Activated CD4-positive, alpha-beta memory T cell treated with anti-CD3 and anti-CD28 coated beads for 36 hours (primary cell): ENCODE measurements around the gene TM4SF5. TPM values are rescaled to one million over a fixed set of nuclear protein-coding genes. Genes with fewer than 3 reads are reported as not detected.

Experiments
- CTCF ChIA-PET: fragments of 350-600 bp; sonication (Branson Sonifier 250); formaldehyde crosslinking; loops from one replicate; lab custom pipeline; 2021; ENCODE audit warnings: antibody characterized with exemption, inconsistent platforms; lab: Charles Lee
- POLR2A ChIA-PET: fragments of 350-600 bp; sonication (Branson Sonifier 250); formaldehyde crosslinking; loops from one replicate; lab custom pipeline; 2021; ENCODE audit warnings: antibody characterized with exemption; lab: Charles Lee
- DNase-seq: peaks from one replicate; pipeline ENCODE4 v3.0.0-alpha.2; 2020
- H3K27ac Mint-ChIP-seq: one replicate; pipeline ENCODE4 v1.8.0; 2021; ENCODE audit warnings: mixed read lengths
- H3K27me3 Mint-ChIP-seq: one replicate; pipeline ENCODE4 v1.8.0; 2021; ENCODE audit warnings: mixed read lengths
- H3K36me3 Mint-ChIP-seq: one replicate; pipeline ENCODE4 v1.8.0; 2021; ENCODE audit warnings: mixed read lengths
- H3K4me1 Mint-ChIP-seq: one replicate; pipeline ENCODE4 v1.8.0; 2021; ENCODE audit warnings: low read depth, mixed read lengths
- H3K4me3 Mint-ChIP-seq: one replicate; pipeline ENCODE4 v1.8.0; 2021; ENCODE audit warnings: mild to moderate bottlenecking, mixed read lengths
- H3K9me3 Mint-ChIP-seq: one replicate; pipeline ENCODE4 v1.8.0; 2021; ENCODE audit warnings: mixed read lengths
- intact Hi-C: fragments of 100-400 bp; cut with micrococcal nuclease; formaldehyde crosslinking; loops from one replicate; pipeline ENCODE4 v1.15.1; 2023
- total RNA-seq, 2 experiments: library from RNA; stranded (reverse); gene quantifications; one replicate each; pipeline ENCODE4 v1.2.3, GENCODE V29; 2021

The TM4SF5 gene
- total RNA-seq, 2 experiments from 2014 or later = not detected

DNA sequence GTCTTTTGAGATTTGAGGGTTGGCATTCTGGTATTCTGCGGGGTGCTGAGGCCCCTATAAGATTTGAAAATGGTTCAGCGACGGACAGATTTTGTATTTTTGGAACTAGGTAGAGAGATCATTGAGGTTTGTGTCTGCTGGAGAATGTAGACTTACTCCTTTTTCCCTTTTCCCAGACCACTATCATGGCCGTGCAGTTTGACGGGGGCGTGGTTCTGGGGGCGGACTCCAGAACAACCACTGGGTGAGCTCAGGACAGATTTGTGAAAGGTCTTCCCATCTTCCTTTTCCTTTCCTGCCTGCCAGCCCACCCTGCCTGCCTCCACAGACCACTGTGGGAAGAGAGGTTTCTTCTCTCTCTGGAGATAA lies 24.9 kb downstream of the TM4SF5 start:
- peak; percentile 44 for DNase-seq
- peaks cover 12% of the 10 kb centered on the region for H3K36me3 Mint-ChIP-seq
- peak overlapping the region; percentile 92 for H3K27ac Mint-ChIP-seq
- H3K27me3 Mint-ChIP-seq = no peaks in the 10 kb centered on the region
- CTCF ChIA-PET = interaction anchor here (0.9 to 1.1 kb wide), 3 partner anchors 10 to 230 kb away, joined by 4 to 6 read pairs (median 4); partner anchors contain the start of genes ARRB2 and VMO1
- POLR2A ChIA-PET = interaction anchor here (0.9 to 1.7 kb wide), 4 partner anchors 10 to 86 kb away, joined by 3 to 6 read pairs (median 4); partner anchors contain the start of genes ARRB2 and PLD2
- peaks cover 18% of the 10 kb centered on the region for H3K4me1 Mint-ChIP-seq
- no peaks in the 10 kb centered on the region for H3K9me3 Mint-ChIP-seq
- intact Hi-C loops = loop anchor here (1.0 to 2.0 kb wide), 3 partner anchors 11 to 86 kb away; partner anchors contain the start of genes ARRB2, MINK1 and PLD2
- peak overlapping the region; percentile 99 for H3K4me3 Mint-ChIP-seq

DNA sequence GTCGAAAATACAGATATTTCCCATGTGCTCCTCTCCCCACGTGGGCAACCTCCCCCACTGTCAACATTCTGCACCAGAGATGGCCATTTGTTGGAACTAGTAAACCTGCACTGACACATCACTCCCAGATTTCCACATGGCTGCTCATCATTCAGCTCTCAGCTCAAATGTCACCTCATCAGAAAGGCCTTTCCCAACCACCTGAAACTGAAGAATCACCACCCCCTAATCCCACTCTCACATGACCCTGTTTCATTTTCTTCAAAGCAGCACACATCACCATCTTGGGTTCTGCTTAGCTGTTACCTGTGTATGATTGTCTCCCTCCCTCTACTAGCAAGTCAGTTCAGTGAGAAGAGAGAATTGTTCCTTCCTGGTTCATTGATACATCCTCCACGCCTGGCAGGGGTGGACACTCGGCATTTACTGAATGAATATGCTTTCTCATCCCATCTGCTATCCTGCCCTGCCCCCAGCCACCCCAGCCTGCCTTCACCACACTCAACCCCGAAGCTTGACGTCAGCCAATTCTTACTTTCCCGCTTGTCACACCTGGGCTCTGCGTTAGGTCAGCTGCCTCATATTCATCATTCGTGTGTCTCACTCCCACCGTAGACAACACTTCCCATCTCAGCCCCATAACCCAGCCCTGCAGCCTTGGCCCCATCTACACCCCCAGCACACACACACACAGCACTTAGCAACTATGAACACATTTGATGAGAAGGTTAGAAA lies 28.9 kb downstream of the TM4SF5 start:
- H3K36me3 Mint-ChIP-seq = peaks cover 12% of the 10 kb centered on the region
- DNase-seq = no peak
- intact Hi-C loops = no loop called here

DNA sequence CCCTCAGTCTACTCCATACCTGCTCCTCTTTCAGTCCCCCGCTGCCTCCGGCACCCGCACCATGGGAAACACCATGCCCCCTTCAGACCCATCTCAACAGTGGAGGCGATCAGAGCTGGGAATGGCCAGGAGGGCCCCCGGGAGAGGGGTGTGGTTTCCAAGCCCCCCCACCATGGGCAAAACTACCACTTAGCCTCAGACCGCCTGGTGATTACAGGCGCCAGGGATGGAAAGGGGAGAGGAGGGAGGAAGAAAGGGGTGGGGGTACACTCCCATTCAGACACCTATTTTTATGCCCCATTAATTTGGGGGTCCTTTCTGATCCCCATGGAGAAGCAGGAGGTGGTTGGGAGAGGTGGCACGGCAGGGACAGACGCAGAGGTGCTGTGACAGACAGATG lies 30.5 kb downstream of the TM4SF5 start, which contains the start of gene C17orf114:
Gene C17orf114, minus strand, starts transcription at position 101 of the 400 bp plus-strand sequence.
- H3K4me1 Mint-ChIP-seq = peaks cover 17% of the 10 kb centered on the region
- H3K27ac Mint-ChIP-seq = no peak within 1 kb of the TSS
- intact Hi-C loops = no loop called here
- no peaks in the 10 kb centered on the region for H3K27me3 Mint-ChIP-seq
- CTCF ChIA-PET = no interaction called here
- POLR2A ChIA-PET = no interaction called here
- H3K36me3 Mint-ChIP-seq = peaks cover 8% of the 10 kb centered on the region
- no peak for DNase-seq
- H3K9me3 Mint-ChIP-seq = no peaks in the 10 kb centered on the region
- no peak within 1 kb of the TSS for H3K4me3 Mint-ChIP-seq

More for the DNA sequence above, 28.9 kb downstream of the TM4SF5 start:
- Mint-ChIP-seq H3K9me3 (no peaks in the 10 kb centered on the region), H3K4me1 (peaks cover 16% of the 10 kb centered on the region), H3K4me3 (no peak overlapping the region), H3K27ac (peak overlapping the region; percentile 53), H3K27me3 (no peaks in the 10 kb centered on the region)
- ChIA-PET POLR2A (interaction anchor here (1.8 kb wide), 1 partner anchor 10 kb away, joined by 5 read pairs; no protein-coding TSS in a partner anchor), CTCF (interaction anchor here (0.7 to 0.8 kb wide), 2 partner anchors 10 to 14 kb away, joined by 3 to 4 read pairs; no protein-coding TSS in a partner anchor)

DNA sequence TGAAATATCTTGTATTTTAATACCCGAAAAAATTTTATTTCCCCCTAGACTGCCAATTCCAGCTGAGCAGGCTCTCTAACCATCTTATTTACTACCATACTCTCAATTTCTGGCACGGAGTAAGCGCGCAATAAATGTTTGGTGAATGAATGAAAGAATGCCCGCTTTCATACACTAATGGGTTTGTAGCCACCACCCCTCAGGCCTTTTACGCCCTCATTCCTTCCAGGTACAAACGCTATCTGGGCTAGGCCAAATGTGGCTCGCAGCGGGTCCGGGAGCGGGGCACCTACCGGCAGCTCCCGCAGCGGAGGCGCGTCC lies 34.7 kb downstream of the TM4SF5 start:
- Mint-ChIP-seq H3K27me3 (no peaks in the 10 kb centered on the region), H3K27ac (no peak overlapping the region), H3K9me3 (no peaks in the 10 kb centered on the region), H3K4me3 (peak overlapping the region; percentile 73), H3K36me3 (peaks cover 4% of the 10 kb centered on the region), H3K4me1 (peaks cover 14% of the 10 kb centered on the region)
- POLR2A ChIA-PET = interaction anchor here (1.0 to 2.1 kb wide), 4 partner anchors 9 to 20 kb away, joined by 3 to 8 read pairs (median 5); partner anchors contain the start of genes PSMB6 and VMO1
- intact Hi-C loops = no loop called here
- CTCF ChIA-PET = interaction anchor here (1.2 to 2.8 kb wide), 4 partner anchors 16 to 97 kb away, joined by 3 to 28 read pairs (median 4); partner anchors contain the start of genes ARRB2 and CHRNE
- DNase-seq = no peak

DNA sequence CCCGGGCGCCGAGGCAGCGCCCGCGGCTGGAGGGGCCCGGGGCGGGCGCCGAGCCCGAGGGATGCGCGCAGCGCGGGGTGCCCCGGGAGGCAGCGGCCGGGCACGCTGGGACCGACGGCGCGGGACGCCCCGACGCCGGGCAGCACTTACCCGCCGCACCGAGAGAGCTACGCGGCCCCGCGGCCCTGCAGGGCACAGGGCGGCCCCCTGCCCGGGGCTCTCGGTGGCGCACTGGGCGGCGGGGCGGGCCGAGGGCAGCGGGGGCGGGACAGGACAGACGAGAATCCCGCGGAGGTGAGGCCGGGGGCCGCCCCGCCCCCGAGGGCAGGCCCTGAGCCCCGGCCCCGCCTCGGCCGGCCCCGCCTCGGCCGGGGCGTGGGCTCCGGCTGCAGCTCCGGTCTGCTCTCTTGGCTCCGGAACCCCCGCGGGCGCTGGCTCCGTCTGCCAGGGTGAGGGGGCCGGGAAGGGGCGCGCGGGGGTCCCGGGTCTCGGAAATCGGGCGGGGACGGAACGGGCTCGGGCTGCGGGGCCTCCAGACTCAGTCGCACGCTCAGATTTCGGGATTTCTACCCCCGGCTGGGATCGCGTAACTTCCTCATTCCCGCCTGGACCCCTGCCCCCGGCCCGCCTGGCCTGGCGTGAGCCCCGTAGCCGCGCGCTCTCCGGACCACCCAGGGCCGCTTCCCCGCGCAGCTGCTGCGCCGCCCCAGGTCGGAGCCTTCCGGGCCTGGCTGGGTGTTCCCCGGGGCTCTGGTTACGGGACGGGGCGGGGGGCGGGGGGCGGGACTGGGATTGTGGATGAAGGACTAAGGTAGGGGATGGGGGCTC lies 35.3 kb downstream of the TM4SF5 start, which contains the start of gene PLD2:
Gene PLD2, plus strand, starts transcription at position 376 of the 828 bp plus-strand sequence. CDS start 621 bp downstream, outside the sequence.
- ChIA-PET POLR2A (interaction anchor here (0.6 to 2.1 kb wide), 6 partner anchors 9 to 240 kb away, joined by 3 to 8 read pairs (median 4); partner anchors contain the start of genes PSMB6 and VMO1), CTCF (interaction anchor here (1.1 to 2.8 kb wide), 6 partner anchors 17 to 330 kb away, joined by 3 to 28 read pairs (median 4); partner anchors contain the start of genes ARRB2 and CHRNE)
- Mint-ChIP-seq H3K4me3 (peak within 1 kb of the TSS; percentile 74), H3K36me3 (peaks cover 4% of the 10 kb centered on the region), H3K27me3 (no peaks in the 10 kb centered on the region), H3K27ac (no peak within 1 kb of the TSS), H3K9me3 (no peaks in the 10 kb centered on the region), H3K4me1 (peaks cover 14% of the 10 kb centered on the region)
- intact Hi-C loops = loop anchor here (1.0 kb wide), 1 partner anchor 11 kb away; the partner anchor contains the start of gene PSMB6
- DNase-seq = peak; percentile 92

DNA sequence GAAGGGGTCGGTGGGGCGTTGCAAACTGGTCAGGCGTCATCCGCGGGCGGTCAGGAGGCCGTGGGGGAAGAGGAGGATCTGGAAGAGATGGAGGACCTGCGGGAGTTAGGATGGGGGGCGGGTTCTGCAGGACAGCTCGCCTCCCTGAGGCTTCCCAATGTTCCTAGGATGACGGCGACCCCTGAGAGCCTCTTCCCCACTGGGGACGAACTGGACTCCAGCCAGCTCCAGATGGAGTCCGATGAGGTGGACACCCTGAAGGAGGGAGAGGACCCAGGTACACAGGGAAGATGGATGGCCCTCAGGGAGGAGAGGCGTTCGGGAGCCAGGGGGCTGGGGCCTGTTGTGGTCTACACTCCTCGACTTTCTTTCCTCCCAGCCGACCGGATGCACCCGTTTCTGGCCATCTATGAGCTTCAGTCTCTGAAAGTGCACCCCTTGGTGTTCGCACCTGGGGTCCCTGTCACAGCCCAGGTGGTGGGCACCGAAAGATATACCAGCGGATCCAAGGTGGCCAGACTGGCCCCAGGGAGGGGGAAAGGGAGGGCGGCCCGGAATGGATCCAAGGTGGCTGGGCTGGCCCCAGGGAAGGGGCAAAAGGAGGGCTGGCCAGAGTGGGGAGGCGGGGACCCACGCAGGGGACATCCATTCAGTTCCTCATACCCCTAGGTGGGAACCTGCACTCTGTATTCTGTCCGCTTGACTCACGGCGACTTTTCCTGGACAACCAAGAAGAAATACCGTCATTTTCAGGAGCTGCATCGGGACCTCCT lies 36.1 kb downstream of the TM4SF5 start:
- Mint-ChIP-seq H3K4me3 (peak overlapping the region; percentile 74), H3K9me3 (no peaks in the 10 kb centered on the region), H3K27me3 (no peaks in the 10 kb centered on the region), H3K4me1 (peaks cover 14% of the 10 kb centered on the region), H3K36me3 (peaks cover 4% of the 10 kb centered on the region), H3K27ac (no peak overlapping the region)
- intact Hi-C loops = loop anchor here (1.0 kb wide), 1 partner anchor 11 kb away; the partner anchor contains the start of gene PSMB6
- ChIA-PET POLR2A (interaction anchor here (1.4 to 2.1 kb wide), 3 partner anchors 10 to 18 kb away, joined by 4 to 8 read pairs (median 6); partner anchors contain the start of gene PSMB6), CTCF (interaction anchor here (1.1 to 2.8 kb wide), 6 partner anchors 18 to 331 kb away, joined by 3 to 28 read pairs (median 4); partner anchors contain the start of genes ARRB2 and CHRNE)
- no peak for DNase-seq

DNA sequence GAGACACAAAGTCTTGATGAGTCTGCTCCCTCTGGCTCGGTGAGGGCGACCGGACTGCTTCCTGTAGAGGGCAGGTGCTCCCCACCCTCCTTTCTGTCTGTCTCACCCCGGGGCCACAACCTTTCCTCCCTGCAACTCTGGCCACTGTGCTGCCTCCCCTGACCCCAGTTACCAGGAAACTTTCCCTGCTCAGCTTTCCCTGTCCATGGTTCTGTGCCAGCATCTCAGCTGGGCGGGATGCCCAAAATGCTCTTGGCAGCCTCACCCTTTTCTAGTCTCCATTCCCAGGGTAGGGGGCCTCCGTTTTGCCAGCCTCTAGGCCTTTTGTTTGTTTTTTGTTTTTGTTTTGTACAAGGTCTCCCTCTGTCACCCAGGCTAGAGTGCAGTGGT lies 36.7 kb downstream of the TM4SF5 start:
- peaks cover 4% of the 10 kb centered on the region for H3K36me3 Mint-ChIP-seq
- ChIA-PET POLR2A (no interaction called here), CTCF (interaction anchor here (2.8 kb wide), 1 partner anchor 18 kb away, joined by 28 read pairs; no protein-coding TSS in a partner anchor)
- intact Hi-C loops = no loop called here
- no peaks in the 10 kb centered on the region for H3K27me3 Mint-ChIP-seq
- H3K4me1 Mint-ChIP-seq = peaks cover 14% of the 10 kb centered on the region
- no peaks in the 10 kb centered on the region for H3K9me3 Mint-ChIP-seq
- H3K4me3 Mint-ChIP-seq = peak overlapping the region; percentile 59
- H3K27ac Mint-ChIP-seq = no peak overlapping the region
- DNase-seq = no peak

DNA sequence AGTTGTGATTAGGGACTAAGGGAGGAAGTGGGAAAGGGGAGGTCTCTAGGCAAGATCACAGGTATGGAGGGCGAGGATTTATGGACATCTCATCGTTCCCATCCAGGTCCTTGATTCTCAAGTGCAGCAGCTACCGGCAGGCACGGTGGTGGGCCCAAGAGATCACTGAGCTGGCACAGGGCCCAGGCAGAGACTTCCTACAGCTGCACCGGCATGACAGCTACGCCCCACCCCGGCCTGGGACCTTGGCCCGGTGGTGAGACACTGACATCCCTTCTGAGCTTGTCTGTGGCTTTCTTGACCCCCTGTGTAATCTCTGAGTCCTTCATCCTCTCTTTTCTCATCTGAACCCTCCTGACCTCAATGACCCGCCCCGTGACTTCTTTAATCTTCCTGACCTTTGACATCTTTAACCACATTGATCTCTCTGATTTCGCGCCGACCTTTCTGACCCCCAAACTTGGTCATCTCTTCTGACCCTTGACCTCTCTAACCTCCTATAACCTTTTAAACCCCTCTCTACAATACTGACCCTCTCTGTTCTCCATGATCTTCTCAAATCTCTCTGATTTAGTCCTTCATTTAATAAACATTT lies 39.1 kb downstream of the TM4SF5 start:
- H3K4me1 Mint-ChIP-seq = peaks cover 14% of the 10 kb centered on the region
- CTCF ChIA-PET = no interaction called here
- H3K36me3 Mint-ChIP-seq = peaks cover 4% of the 10 kb centered on the region
- intact Hi-C loops = no loop called here
- no peak overlapping the region for H3K4me3 Mint-ChIP-seq
- POLR2A ChIA-PET = interaction anchor here (2.0 kb wide), 1 partner anchor 15 kb away, joined by 4 read pairs; the partner anchor contains the start of gene PSMB6
- no peak overlapping the region for H3K27ac Mint-ChIP-seq
- H3K9me3 Mint-ChIP-seq = no peaks in the 10 kb centered on the region
- no peak for DNase-seq
- H3K27me3 Mint-ChIP-seq = no peaks in the 10 kb centered on the region

DNA sequence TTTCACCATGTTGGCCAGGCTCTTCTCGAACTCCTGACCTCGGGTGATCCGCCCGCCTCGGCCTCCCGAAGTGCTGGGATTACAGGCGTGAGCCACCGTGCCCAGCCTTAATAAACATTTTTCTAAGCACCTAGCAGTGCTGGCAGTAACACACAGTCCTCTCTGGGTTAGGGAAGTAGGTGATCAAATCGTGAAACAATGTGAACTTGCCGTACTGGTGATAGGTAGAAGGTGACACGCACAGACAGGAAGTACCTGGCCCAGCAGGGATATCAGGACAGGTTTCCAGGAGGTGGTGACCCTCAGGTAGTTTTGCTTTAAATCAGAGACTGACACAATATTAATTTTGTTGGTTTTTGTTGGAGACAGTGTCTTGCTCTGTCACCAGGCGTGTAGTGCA lies 39.8 kb downstream of the TM4SF5 start:
- CTCF ChIA-PET = interaction anchor here (0.7 to 1.6 kb wide), 2 partner anchors 75 to 92 kb away, joined by 3 read pairs; partner anchors contain the start of gene CHRNE
- H3K36me3 Mint-ChIP-seq = peaks cover 4% of the 10 kb centered on the region
- H3K9me3 Mint-ChIP-seq = no peaks in the 10 kb centered on the region
- peaks cover 7% of the 10 kb centered on the region for H3K4me1 Mint-ChIP-seq
- POLR2A ChIA-PET = no interaction called here
- H3K27me3 Mint-ChIP-seq = no peaks in the 10 kb centered on the region
- intact Hi-C loops = no loop called here
- H3K4me3 Mint-ChIP-seq = no peak overlapping the region
- no peak for DNase-seq
- no peak overlapping the region for H3K27ac Mint-ChIP-seq

DNA sequence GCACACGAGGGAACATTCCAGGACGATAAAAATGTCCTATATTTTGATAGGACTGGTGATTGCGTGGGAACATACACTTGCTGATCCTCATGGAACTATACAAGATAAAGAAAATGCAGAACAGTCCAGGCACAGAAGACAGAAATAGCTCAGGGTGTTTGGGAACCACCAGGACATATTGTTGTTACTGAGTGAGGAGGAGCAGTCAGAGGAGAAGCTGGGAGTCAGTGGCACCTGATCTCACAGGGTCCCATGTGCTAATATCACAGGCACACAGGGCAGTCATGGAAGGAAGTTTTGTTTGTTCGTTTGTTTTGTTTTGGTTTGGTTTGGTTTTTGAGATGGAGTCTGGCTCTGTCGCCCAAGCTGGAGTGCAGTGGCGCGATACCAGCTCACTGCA lies 41.0 kb downstream of the TM4SF5 start:
- Mint-ChIP-seq H3K4me3 (no peak overlapping the region), H3K27ac (no peak overlapping the region), H3K27me3 (no peaks in the 10 kb centered on the region), H3K9me3 (no peaks in the 10 kb centered on the region), H3K36me3 (peaks cover 4% of the 10 kb centered on the region), H3K4me1 (peaks cover 5% of the 10 kb centered on the region)
- intact Hi-C loops = no loop called here
- CTCF ChIA-PET = interaction anchor here (1.6 kb wide), 2 partner anchors 23 to 91 kb away, joined by 3 to 6 read pairs; partner anchors contain the start of genes CHRNE and GLTPD2
- POLR2A ChIA-PET = no interaction called here
- DNase-seq = no peak
